ENCODE results near the gene CEBPZOS.

Gene CEBPZOS

DNA sequence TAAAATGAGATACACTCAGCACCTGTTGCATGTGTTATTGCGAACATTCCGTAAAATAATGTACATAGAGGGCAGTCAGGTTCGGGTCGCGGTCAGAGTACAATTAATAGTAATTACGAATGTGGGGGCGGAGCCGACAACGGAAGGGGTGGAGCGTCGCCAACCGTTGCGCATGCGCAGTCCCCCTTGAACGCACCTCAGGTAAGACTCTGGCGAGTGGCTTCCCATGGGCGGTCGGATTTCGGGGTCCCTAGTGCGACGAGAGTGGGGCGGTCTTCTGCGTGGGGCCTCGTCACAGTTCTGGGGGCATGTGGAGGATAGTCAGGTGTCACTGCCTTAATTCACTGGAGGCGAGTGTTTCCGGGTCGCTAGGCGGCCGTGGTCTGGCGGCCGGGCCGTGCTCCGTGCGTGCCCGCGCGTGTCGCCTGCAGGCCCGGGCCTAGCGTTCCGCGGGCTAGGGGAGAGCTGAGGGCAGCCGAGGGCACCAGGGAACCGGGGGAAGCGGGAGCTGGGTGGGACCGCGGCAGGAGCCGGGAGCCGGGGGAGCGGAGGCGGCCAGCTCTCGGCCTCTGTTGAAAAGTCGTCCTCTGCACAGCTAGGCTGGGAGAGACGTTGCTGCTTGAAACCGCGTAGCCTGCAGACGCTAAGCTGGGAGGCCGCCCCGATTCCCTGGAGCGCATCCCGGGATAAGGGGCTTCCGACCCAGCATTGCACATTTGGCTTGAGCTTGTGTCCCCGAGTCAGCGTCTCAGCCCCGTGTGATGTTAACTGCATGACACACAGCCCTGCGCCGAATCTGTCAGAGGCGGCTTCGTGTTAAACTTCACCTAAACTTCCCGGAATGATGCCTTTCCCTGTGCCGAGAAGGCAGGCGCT lies at the start of gene CEBPZOS:
Gene CEBPZOS (plus strand): TSS at position 177 of the 876 bp plus-strand sequence. CDS start 3,209 bp downstream, outside the sequence.
- DNase-seq = peak; percentile 81

DNA sequence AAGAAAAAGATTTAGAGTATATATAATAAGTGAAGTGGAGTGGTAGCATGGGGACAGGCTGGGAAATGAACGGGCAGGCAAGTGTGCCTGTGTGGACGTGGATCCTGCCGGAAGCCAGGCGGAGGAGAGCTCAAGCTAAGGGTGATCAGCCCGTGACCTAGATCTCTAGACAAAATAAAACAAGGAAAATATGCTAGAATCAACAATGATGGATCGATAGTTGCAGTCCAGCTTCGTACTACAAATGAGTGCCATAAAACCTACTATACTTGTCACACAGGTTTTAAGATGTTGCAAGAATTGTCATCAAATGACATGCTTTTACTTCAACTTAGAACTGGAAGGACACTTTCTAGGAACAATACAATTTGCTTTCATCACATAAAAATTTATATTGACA lies 48.0 kb upstream of the CEBPZOS start:
- no peak for DNase-seq

DNA sequence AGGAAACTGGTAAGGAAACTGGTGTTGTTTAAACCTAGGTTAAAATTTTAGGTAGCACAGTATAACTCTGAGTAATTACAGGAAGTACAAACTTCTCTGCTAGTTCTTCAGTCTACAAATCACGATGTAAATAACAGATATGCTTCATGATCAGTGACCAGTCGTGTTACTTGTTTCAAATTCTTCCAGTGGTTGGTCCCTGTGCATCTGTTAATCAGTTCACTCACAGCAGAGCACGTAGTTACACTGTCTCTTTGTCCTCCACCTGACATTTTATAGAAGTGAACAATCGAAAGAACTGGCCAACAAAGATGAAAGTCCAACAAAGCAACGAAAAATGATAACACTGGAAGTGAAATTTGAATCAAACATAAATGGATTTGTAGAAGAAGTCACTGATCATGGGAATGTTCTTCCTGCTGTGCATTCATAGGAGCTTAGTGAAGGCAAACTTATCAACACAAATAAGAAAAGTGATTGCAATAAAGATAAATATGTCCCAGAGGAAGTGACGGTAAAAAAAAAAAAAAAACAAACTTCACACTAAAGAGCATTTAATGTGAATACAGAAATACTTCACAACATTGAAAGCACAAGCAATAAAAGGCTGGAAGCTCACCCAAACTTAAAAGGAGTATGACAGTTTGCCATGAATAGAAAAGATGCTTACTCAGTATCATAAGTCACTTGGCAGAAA lies 46.5 kb upstream of the CEBPZOS start:
- DNase-seq = no peak

DNA sequence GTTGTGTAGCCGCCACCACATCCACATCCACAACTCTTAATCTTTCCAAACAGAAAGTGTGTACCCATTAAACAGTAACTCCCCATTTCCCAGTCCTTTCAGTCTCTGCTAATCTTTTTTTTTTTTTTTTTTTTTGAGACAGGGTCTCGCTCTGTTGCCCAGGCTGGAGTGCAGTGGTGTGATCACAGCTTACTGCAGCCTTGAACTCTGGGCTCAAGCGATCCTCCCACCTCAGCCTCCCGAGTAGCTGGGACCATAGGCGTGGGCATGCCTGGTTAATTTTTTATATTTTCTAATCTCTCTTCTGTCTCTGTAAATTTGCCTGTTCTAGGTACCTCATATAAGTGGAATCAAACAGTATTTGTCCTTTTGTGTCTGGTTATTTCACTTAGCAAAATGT lies 43.1 kb upstream of the CEBPZOS start:
- no peak for DNase-seq

DNA sequence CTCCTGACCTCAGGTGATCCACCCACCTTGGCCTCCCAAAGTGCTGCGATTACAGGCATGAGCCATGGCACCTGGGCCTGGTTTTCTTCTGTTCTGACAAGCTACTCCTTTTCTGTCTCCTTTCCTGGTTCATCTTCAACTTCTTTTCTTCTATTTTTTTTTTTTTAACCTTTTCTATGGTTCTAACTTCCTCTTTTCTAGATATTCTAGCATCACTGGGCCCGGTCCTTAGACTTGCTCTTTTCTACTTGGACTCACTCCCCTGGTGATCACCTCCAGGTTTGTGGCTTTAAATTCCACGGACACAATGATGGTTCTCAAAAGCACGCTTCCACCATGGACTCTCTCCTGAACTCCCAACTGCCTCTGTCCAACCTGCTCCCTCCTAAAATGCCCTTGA lies 41.5 kb upstream of the CEBPZOS start:
- no peak for DNase-seq

DNA sequence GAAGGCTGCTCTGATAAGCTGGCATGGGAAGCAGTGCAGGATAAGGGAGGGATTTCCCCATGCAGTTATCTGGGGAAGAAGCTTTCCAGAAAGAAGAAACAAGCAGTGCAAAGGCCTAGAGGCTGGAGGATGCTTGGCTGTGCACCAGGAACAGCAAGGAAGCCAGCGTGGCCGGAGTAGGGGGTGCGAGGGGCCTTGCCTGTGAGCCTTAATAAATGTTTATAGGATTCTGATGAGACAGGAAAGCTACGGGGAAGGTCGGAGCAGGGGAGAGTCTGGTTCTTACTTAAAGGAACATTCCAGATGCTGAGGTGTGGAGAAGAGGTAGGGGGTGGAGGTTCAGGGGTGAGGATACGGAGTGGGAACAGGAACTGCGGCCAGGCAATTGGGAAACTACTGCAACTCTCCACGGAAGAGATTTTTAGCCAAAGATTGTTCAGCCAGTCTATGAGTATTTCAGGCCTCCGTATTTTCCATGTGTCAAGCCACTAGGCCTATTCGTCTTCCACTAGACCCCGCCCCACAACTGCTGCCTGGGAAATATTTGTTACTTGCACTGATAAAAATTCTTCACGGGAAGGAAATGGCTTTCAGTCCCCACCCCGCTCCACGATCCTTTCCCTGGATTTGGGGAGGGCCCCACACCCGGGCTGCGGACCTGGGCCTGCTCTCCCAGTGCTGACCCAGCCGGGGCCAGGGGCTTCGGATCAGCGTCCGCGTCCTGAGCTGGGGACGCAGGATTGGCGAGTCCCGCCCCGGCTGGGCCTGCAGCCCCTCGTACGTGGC lies 40.0 kb upstream of the CEBPZOS start:
- DNase-seq = peak; percentile 56

DNA sequence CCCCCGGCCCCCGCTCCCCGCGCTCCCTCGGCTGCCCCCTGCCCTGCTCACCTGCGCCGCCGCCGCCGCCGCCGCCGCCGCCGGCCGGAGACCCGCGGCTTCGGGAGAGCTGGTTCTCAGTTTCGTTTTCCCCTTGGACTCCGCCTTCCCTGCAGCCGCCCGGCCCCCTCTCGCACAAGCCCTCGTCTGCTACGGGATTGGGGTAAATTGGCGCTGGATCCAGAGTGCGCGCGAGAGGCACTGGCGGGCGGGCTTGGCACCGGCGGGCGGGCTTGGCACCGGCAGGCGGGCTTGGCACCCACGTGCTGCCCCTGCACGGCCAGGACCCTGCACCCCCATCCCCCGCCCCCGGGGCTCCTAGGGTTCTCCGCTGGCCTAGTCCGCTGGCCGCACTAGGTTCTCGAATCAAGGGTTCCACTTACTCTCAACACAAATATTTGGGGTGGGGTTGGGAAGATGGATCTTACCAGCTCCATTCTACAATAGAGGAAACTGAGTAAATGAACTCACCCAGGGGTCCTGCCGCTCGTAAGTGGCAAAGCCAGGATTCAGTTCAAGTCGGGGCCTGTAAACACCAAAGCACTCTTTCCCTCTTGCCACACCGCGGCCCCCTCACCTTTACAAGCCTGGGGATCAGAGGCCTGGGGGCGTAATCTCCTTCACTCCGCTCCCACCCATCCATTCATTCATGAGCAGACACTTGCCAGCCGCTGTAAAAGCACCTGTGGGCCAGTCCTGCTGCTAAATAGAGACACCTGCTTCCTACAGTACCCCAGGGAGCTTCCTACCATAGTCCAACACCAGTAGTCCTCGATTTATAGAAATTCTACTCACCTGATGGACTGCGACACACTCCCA lies 39.2 kb upstream of the CEBPZOS start, which contains the start of gene EIF2AK2:
Gene EIF2AK2 (minus strand): TSS at position 124 of the 858 bp plus-strand sequence. CDS start 9,174 bp downstream, outside the sequence.
- DNase-seq = peak; percentile 89

DNA sequence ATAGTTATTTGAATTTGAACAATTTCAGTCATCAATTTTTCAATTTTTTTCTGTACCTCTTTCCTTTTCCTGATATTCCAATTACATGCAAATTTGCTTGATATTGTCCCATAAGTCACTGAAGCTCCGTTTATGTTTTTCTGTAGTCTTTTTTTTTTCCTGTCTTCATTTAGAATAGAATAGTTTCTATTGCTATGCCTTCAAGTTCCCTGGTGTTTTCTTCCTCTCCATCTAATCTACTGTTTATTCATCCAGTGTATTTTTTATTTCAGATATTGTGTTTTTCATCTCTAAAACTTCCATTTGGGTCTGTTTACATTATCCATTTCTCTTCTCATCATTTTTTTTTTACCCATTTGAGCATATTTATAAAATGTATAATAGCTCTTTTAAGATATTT lies 31.5 kb upstream of the CEBPZOS start:
- DNase-seq = no peak

DNA sequence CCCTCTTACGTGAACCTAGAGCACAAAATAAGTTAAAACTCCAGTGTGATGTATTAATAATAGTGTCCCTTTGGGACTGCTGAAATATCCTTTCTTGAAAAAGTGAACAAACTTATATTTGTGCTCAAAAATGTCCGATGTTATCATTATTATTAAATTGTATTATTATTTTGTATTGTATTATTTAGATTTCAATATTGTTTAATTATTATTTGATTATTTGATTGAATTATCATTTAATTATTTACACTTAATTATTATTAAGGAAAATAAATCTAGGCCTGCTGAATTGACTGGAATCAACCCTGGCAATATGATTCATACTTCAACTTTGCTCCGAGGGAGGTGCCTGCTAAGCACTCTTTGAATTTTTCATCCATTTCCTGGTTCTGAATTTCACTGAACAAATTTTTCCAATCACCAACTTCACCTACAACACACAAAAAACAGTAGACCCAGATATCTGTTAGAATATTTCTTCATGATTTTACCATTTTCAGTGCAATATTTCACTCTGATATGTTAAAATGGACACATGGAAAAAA lies 28.6 kb upstream of the CEBPZOS start:
- DNase-seq = no peak

DNA sequence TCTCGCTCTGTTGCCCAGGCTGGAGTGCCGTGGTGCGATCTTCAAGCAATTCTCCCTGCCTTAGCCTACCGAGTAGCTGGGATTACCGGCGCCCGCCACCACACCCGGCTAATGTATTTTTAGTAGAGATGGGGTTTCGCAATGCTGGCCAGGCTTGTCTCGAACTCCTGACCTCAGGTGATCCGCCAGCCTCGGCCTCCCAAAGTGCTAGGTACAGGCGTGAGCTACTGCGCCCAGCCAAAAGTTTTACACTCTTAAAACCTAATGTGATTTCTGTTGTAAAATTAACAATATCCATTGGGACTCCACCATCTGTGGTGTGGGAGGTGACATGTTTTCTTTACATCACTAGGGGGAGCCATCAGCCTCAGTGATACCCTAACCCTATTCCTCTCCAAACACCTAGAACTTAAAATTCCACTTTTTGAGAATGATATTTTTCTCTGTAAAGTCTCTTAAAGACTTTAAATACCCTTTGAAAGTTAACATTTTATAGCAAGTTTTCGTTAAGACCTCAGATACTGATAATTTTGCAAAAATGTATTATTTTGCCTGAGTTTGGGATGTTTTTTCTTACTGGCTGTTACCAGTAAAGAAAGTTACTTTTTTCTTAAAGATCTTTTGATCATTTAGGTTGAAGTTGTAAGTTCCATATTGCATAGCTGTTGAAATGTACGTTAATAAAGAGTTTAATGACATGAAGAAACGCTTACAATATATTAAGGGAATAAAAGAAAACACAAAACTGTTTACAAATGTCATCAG lies 27.9 kb upstream of the CEBPZOS start:
- DNase-seq = peak; percentile 34

DNA sequence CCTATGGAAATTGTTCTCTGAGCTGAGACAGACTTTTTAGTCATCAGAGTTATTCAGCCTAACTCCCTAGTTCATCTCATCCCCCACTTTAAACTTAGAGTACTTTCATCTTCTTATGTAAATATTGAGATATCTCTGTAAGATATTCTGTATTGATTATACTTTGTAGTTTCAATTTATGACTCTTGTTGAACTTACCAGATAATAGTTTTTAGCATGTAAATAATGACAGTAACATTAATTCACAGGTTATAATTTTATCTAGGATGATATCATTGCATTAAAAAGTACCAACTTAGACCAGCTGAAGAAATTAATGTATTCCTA lies 24.7 kb upstream of the CEBPZOS start:
- DNase-seq = no peak

DNA sequence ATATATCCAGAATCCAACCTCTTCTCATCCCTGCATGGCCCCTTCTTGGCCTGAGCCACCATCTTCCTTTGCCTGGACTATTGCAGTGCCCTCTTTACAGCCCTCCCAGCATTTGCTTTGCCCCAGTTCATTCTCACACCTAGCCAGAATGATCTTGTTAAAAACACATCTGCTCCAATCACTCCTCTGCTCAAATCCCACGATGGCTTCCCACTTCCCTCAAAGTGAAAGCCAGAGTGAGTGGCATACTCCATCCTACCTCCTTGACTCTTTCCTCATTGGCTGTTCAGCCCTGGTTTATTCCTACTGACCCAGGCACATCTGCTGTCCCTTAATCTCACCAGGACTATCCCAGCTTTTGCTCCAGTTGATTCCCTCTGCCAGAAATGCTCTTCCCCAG lies 22.6 kb upstream of the CEBPZOS start:
- no peak for DNase-seq

DNA sequence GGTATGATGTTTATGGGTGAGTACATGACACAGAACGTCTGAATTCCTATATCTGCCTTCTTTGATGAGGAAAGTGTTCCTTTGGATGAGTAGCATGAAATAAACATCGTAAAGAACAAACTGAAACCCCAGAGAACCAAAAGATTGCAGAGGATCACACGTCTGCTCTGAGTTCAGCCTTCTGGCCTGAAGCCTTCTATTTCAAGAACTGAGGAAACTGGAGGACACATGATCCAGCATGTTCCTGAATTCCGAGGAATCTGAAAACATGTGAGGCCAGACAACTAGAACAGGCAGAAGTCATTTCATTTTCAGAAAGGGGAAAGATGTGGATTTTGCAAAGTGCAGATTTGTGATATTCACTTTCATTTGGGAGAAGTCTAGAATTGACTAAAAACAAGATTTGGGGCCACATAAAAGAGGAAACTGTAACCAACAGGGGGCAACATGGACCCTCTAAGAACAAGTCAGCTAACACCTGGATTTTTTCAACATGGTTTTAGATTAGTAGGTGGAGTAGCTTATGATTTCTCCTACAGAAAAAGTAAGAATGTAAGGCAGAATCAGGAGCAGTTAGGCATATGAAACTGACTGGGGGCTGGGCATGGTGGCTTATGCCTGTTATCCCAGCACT lies 16.2 kb upstream of the CEBPZOS start:
- DNase-seq = no peak

DNA sequence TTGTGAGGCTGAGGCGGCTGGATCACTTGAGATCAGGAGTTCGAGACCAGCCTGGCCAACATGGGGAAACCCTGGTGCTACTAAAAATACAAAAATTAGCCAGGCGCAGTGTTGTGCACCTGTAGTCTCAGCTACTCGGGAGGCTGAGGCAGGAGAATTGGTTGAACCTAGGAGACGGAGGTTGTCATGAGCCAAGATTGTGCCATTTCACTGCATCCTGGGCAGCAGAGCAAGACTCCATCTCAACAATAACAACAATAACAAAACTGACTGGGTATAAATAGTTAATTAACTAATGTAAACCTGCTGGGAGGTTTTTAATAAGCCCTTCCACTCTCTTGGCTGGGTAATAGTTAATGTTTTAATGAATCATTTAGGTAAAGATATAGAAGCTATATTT lies 15.7 kb upstream of the CEBPZOS start:
- no peak for DNase-seq

DNA sequence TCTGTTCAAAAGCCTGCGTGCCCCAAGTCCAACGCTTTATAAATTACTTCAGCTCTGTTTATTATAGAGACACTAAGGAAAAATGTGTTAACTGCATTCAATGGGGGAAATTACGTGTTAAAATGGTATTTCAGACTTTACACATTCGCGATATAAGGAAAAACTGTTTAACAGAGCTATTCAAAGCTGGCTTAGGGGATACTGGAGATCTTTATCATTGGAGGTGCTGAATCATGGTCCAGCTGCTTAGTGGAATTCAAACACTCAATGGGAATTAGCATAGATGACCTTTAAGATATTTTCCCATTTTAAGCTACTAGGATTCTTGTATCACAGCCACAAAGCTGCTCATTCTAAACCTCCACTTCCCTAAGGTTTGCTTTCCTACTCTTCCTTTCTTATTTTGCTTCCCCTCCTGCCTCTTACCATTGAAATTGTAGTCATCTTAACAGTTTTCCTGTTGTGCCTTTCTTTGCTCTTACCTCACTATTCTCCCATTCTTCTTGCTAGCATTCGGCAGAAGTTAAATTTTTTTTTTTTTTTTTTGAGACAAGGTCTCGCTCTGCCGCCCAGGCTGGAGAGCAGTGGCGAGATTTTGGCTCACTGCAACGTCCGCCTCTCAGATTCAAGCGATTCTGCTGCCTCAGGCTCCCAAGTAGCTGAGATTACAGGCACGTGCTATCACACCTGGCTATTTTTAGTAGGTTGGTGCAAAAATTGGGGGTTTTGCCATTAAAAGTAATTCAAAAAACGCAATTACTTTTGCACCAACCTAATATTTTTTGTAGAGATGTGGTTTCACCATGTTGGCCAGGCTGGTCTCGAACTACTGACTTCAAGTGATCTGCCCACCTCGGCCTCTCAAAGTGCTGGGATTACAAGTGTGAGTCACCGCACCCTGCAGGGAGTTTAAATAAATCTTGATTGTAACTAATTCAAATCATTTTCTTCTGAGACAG lies 14.3 kb upstream of the CEBPZOS start:
- no peak for DNase-seq

DNA sequence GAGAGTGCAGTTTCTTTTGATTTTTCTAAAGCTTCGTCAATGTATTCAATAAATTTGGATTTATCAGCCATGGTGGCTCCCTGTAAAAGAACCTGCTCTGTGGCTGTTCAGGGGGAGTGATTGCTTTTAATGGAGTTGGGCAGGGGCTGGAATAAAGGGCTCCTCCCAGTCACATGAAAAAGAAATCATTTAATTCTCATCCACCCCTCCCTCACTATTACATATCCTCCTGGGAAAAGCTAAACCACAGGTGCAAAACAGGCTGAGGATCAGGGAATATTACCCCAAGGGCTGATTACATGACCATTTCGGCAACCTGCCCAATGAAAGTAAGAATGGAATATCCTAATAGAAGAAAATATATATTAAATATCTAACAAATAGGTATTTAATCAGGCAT lies 7.7 kb upstream of the CEBPZOS start, which contains the start of gene SULT6B1:
Gene SULT6B1 (minus strand): TSS at position 101 of the 400 bp plus-strand sequence. CDS start 30 bp downstream, at position 71.
- no peak for DNase-seq

DNA sequence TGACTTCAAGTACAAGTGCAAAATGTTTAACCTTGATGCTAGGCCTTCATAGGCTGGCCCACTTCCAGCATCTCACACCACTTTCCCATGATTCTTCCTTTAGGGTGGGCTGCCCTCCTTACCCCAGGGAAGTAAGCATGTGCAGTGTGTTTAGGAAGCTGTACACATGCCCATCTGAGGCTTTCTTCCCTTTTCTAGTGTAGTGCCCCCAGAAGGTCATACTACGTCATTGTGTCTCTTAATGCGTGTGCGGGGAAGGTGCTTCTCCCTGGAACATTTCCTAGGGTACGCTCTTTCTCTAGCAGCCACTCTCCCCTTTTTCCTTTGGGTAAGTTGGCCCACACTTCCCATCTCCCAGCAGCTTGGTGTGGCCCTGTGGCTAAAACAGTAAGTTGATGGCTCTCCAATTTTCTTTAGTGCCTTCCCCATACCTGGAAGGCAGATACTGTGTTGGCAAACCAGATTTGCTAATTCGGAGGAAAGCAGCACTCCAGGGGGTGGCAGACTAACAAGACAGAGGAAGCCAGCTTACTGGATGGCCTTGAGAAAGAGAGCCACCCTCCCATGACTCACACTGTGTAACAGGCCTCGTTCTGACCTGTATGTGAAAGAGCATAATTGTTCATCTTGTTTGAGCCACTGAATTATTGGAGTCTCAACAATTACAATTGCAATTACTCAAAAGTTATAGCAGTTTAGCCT lies 6.7 kb upstream of the CEBPZOS start:
- DNase-seq = peak; percentile 70

DNA sequence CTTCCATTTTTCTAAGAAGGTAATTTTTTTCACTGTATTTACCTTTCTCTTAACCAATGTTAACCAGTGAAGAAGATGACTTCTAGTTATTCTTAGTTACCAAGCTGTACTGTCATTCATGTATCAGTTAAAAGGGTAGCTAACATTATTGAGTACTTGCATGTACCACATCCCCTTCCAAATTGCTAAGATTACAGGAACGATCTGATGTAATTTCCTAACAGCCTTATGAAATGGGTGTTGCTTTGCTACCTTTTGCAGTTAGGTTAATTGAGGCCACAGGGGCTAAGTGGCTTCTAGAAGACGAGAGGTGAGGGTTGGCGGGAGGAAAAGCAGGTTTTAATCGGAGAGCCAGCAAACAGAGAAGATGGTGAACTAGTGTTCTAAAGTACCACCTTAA lies 6.0 kb upstream of the CEBPZOS start:
- DNase-seq = no peak

DNA sequence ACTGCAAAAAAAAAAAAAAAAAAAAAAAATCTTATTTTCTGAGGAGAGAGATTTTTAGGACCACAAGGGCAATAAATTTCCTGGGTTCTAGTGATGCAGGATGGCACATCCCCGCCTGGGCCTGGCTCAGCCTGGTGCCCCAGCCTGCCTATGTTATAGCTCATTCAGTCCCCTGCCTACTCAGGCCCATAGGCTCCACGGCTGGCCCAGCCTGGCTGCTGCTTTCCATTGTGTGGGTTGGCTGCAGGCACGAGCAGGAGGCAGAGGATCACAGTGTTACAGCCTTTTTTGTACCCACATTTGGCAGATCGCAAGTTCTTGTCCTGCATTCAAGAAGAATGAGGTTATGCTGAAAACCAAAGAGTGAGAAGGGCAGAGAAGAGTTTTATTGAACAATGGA lies 5.0 kb upstream of the CEBPZOS start:
- no peak for DNase-seq
